Tongue (tissue), 2 donors: ENCODE measurements around the gene TSPYL2. TPM values are rescaled to one million over a fixed set of nuclear protein-coding genes. Genes with fewer than 3 reads are reported as not detected.

Source experiments
- DNase-seq: peaks from one replicate; pipeline ENCODE4 v3.0.0-alpha.2; 2015
- total RNA-seq: library from RNA; depleted of rRNA; stranded (reverse); fragments of >200 nt; gene quantifications from one replicate; pipeline ENCODE4 v1.2.3, GENCODE V29; 2014

The TSPYL2 gene
- 16.2 TPM for total RNA-seq

DNA sequence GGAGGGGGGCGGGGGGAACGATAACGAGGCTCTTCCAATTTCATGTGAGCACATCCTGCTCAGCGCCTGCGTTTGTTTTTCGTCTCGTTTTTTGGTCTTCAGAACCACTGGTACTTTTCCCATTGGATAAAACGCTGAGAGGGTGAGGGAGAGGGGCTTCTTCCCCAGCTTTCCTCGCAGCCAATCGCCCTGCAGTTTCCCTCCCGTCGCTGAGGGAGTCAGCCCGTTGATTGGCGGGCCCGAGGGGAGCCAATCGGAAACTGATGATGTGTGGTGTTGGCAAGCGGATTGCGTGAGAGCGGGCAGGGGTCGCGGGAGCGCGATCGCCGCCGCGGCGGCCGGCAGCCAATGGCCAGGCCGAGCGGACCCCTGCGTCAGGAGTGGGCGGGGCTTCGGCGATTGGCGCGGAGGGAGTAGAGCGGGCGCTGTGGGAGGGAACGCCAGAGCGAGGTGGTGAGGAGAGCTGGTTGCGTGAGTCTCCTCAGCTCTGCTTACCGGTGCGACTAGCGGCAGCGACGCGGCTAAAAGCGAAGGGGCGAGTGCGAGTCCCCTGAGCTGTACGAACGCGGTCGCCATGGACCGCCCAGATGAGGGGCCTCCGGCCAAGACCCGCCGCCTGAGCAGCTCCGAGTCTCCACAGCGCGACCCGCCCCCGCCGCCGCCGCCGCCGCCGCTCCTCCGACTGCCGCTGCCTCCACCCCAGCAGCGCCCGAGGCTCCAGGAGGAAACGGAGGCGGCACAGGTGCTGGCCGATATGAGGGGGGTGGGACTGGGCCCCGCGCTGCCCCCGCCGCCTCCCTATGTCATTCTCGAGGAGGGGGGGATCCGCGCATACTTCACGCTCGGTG, at the start of gene TSPYL2:
Gene TSPYL2 (plus strand): TSS at position 443 of the 848 bp plus-strand sequence. CDS start 132 bp downstream, at position 575.
- DNase-seq: peak; percentile 97

DNA sequence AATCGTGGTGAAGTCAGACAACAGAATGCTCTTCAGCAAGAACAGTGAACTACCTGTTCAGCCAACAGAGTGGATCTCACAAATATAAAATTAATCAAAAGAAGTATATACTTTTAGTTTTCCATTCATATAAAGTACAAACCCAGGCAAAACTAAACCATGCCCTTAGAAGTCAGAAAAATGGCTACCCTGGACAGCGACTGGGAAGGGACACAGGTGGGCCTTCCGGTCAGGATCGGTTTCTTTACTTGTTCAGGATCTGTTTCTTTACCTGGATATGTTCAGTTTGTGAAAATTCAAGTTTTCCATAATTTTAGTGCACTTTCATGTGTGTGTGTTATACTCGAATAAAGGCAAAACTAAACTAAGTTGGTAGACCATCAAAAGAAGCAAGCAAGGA, 46.0 kb upstream of the TSPYL2 start:
- no peak for DNase-seq

DNA sequence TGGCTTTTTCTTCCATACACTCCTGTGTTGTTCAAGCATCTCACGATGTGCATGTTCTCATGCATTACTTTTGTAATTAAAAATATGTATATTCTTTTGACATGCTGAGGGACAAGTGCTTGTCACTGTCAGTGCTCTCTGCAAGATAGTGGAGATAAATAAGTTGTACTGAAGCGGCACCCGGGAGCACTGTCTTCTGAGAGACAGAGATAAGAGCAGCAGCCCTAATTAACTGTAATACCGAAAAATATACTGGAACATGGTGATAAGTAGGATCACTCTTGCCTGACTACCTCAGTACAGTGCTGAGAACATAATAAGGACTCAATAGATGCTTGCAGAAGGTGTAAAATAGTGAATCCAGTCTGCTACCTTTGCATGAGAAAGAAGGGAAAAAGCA, 42.9 kb upstream of the TSPYL2 start:
- no peak for DNase-seq

DNA sequence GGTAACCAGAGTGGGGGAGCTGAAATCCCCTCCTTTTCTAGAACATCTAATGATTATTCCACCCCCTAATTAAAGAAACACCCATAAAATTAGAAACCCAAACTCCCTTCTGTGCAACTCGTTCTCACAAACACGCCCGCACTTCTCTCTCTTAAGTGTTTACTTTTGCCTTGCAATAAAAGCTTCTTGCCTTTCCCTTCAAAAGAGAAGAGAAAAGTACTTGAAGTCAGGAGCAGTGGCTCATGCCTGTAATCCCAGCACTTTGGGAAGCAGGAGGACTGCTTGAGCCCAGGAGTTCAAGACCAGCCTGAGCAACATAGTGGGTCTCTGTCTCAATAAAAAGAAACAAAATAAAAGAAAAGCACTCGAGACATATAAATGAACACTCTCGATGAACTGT, 37.2 kb upstream of the TSPYL2 start:
- no peak for DNase-seq

DNA sequence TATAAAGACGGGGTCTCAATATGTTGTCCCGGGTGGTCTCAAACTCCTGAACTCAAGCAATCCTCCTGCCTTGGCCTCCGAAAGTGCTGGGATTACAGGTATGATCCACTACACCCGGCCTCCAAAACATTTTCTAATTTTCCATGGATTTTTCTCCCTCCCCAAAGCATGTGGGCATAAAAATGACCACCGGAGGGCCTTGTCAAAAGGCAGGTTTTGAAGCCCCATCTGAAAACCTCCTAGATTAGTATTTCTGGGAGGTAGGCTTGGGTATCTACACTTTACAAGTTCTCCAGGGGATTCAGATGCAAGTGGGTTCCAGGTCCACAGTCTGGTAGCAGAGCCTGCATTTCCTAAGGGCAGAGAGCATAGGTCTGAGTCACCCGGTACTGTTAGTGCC, 34.9 kb upstream of the TSPYL2 start:
- DNase-seq: no peak

DNA sequence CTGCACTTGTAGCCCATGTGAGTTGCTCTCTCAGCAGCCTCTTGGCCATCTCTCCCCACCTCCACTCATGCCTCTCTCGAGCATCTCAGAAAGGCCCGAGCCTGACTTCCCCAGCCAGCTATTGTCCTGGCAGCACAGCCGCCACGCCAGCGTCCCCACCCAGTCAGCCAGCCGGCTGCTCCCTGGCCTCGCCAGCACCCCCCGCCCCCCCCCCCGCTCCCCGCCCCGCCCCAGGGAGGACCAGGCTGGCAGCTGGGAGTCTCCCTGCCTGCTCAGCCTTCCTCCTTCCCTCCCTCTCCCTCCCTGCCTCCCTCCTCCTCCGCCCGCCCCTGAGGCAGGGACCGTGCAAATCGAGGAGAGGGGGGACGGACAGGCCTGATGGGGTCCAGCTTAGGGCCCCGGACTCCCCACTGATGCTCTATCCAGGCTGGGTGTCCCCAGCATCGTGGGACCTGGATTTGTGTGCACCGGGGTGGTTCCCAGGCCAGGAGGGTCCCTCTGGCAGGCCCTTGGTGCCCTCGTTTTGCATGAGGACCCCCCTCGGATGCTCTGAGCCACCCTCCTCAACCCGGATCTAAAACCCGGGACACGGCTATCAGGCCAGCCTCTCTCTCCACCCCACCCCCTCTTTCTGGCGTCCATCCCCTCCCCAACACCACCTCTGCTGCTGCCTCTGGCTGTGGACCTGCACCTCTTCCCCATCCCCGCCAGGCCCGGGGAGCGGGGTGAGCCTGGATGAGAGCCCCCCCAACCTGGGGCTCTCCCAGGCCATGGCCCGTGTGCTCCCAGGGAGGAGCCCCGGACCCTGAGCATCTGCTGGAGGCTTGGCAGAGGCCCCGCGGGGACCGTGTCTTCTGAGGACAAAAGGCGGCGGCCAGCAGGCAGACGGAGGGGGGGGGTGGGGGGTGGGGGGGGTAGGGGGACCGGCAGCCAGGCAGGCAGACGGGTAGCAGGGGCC, 33.7 kb upstream of the TSPYL2 start, which contains the start of gene GPR173:
Gene GPR173 (plus strand): TSS at position 621 of the 958 bp plus-strand sequence. CDS start 27,833 bp downstream, outside the sequence.
- peak; percentile 77 for DNase-seq

DNA sequence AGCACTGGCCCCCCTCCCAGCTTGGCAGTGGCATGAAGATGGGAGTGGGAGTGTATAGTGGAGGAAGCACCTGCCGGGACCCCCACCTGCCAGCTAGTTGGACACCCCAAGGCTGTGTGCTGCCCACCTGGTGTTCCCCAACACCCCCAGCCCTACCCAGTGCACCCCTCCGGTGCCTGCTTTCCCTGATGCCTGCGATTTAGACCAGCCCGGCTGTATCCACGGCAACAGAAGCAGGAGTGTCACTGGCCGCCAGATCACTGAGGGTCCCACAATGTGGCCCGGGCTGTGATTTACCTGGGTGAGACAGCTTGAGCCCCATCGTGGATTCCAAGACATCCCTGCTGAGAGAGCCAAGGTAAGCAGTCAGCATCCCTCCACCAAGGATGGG, 33.0 kb upstream of the TSPYL2 start:
- no peak for DNase-seq

DNA sequence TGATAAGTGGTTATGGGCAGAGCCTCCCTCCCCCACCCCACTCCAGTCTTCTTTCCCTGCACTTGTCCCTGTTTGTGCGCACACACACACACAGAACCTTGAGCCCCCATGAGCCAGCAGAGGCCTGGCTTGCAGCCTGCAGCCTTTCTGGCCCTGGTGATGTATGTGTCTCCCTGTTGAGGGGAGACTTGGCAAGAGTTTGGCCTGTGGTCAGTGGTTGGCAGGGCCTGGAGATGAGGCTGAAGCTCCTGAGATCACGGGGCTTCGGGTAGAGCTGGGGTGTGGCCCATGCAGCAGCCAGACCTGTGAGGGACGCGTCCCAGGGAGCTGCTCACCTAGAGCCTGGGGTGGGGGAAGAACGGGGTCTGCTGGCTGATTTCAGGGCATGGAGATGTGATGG, 31.3 kb upstream of the TSPYL2 start:
- DNase-seq: no peak

DNA sequence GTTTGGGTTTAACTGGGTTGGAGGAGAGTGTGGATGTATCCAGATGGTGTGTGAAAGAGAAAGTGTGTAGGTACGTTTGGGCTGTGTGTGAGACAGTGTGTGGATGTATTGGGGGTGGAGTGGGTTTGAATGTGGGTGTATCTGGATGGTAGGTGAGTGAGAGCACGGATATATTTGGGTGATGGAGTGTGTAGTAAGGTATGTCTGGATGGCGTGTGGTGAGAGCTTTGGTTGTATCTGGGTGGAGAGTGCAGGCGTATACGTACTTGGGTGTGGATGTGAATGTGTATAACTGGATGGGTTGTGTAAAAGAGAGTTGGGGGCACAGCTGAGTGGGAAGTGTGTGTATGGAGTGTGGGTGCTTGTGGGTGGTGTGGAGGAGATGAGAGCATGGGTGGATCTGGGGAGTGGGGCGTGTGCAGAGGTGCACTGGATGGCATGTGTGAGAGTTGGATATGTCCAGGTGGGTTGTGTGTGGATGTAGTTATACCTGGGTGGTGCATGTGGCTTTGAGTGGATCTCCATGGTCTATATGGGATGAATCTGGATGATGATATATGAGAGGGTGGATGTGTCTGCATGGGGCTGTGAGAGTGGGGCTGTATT, 26.8 kb upstream of the TSPYL2 start:
- no peak for DNase-seq

DNA sequence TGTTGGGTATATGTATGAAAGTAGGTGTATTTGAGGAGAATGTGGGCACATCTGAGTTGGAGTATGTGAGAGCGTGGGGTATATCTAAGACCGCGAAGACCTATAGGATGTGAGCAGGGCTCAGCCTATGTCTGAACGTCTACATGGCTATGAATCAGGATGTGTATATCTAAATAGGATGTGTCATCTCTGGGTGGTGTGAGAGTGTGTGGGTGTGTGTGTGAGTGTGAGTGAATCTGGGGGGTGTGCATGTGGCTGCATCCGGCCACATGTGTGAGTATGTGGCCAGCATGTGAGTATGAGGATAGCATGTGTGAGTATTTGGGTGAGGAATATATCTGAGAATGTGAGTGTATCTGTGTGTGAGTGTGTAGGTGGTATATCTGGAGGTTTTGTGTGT, 25.9 kb upstream of the TSPYL2 start:
- no peak for DNase-seq

DNA sequence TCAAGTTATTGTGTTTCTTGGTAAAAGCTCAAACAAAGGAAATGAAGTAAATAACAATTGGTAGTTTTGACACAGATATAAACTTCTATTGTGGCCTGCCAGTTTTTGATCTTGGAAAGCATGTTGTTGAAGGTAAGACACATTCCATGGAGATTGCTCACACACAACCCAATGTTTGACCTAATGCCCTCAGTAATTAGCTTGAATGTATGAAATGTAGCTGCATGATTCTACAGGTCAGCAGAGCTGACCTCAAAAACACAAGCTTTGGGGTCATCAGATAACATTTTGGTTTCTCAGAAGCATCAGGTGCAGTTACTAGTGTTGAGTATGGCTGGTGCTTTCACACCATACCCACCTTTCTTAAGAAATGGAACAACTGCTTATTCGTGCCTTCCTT, 17.1 kb upstream of the TSPYL2 start:
- DNase-seq: no peak

DNA sequence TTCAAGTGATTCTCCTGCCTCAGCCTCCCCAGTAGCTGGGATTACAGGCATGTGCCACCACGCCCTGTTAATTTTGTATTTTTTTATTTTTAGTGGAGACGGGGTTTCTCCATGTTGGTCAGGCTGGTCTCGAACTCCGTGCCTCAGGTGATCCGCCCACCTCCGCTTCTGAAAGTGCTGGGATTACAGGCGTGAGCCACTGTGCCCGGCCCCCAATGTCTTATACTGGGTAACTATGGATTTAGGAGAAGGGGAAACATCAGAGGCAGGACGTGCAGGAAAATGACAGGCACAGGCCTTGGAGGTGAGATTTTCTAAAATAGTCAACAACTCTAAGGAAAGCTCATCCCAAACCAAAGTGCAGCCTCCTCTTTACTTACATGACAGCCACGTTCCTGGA, 11.1 kb upstream of the TSPYL2 start:
- no peak for DNase-seq

DNA sequence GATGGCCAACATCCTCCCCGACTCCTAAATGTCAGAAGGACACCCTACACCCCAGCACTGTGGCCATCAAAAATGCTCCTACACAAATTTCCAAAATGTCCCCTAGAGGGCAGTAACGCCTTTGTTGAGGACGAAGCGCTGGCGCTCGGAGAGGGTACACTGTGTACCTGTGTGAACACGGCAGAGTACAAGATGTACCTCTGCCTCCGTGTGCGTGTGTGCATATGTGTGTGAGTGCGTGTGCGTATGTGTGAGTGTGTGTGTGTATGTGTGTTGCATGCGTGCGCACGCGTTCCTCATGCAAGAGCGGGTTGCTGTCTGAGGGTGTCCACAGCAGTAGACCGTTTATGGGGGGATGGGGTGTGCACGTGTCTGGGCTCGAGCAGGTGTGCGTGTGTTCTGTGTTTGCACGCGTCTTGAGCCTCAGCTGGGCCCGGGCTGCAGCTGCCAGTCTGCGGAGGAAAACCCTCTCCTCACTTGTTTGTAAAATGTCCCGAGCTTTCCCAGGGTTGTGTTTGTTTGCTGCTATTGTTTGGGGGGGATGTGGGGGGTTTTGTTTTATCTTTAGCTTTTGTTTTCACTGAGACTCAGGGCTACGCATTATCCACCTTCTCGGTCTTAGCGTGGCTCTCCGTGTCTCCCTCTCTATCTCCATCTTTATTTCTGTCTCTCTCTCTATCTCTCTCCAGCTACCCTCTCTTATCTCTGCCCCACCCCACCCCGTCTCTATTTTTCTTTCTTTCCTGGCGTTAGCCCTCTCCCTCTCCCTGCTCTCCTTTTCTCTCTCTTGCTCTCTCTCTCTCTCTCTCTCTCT, 10.4 kb upstream of the TSPYL2 start:
- peak; percentile 82 for DNase-seq

DNA sequence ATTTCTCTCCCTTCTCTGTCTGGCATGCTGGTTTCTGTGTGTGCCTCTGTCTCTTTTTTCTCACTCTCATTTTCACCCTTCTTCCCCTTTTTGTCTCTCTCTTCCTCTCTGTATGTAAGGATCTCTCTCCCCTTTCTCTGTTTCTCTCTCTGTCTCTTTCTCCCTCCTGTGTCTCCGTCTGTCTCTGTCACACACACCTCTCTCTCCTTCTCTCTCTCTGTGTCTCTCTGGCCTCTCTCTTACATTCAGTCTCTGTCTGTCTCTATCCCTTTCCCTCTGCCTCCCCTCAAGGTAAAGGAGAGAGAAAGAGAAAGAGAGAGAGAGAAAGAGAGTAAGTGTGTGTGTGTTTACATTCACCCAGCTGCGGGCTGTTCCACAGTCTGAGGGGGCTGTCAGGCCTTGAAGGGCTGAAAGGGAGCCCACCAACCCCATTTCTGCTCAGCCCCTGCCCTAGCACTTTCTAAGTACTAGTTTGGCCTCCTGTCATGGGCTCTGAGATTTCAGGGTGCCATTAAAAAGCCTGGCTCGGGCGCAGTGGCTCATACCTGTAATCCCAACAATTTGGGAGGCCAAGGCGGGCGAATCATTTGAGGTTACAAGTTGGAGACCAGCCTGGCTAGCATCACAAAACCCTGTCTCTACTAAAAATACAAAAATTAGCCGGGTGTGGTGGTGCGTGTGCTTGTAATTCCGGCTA, 9.6 kb upstream of the TSPYL2 start:
- no peak for DNase-seq

DNA sequence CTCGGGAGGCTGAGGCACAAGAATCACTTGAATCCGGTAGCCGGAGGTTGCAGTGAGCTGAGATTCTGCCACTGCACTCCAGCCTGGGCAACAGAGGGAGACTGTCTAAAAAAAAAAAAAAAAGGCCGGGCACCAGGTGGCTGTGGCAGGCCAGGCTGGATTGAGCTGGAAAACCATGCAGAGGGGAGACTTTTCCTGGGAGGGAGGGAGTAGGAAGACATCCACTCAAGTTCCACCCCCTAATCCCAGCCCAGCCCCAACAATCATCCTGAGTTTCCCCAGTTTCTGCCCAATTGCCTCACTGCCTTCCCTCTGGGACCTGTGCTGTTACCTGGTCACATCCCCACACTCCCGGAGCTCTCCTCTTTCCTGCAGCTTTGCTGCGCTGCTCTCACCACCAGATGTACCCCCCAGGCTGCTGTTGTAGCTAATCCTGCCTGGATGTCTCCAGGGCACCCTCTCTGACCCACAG, 9.0 kb upstream of the TSPYL2 start:
- no peak for DNase-seq

DNA sequence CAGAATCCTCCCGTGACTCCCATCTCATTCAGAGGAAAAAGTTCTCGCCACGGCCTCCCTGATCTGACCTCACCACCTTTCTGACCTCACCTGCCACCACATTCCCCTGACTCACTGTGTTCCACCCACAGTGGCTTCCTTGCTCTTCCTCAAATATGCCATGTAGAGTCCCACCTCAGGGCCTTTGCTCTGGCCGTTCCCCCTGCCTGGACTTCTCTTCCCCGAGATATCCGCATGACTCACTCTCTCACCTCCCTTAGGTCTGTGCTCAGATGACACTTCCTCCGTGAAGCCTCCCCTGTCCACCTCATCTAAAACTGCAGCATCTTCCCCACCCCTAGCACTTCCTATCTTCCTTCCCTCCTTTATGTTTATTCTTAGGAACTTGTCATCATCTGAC, 7.2 kb upstream of the TSPYL2 start:
- no peak for DNase-seq

DNA sequence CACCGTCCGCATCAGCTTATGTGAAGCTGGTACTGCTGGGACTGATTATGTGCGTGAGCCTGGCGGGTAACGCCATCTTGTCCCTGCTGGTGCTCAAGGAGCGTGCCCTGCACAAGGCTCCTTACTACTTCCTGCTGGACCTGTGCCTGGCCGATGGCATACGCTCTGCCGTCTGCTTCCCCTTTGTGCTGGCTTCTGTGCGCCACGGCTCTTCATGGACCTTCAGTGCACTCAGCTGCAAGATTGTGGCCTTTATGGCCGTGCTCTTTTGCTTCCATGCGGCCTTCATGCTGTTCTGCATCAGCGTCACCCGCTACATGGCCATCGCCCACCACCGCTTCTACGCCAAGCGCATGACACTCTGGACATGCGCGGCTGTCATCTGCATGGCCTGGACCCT, 5.5 kb upstream of the TSPYL2 start:
- DNase-seq: no peak

DNA sequence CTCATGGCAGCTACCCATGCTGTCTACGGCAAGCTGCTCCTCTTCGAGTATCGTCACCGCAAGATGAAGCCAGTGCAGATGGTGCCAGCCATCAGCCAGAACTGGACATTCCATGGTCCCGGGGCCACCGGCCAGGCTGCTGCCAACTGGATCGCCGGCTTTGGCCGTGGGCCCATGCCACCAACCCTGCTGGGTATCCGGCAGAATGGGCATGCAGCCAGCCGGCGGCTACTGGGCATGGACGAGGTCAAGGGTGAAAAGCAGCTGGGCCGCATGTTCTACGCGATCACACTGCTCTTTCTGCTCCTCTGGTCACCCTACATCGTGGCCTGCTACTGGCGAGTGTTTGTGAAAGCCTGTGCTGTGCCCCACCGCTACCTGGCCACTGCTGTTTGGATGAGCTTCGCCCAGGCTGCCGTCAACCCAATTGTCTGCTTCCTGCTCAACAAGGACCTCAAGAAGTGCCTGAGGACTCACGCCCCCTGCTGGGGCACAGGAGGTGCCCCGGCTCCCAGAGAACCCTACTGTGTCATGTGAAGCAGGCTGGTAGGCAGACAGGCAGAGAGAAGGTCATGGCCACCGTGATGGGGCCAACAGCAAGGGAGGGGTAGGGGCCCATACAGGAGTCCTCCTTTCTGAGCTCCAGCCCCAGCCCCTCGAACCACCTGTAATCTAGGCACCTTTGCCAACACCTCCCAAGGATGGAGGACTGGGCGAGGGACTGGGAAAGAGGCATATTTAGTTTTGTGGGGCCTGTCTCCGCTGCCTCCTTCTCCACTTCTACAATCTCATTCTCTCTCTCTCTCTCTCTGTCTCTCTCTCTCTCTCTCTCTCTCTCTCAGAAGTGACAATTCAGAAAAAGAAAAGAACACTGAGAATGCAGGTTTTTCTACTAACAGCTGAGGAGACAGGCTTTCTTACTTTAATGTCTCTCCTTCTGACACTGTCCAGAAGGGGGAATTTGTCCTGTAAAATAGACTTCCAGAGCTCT, 4.7 kb upstream of the TSPYL2 start:
- DNase-seq: no peak

DNA sequence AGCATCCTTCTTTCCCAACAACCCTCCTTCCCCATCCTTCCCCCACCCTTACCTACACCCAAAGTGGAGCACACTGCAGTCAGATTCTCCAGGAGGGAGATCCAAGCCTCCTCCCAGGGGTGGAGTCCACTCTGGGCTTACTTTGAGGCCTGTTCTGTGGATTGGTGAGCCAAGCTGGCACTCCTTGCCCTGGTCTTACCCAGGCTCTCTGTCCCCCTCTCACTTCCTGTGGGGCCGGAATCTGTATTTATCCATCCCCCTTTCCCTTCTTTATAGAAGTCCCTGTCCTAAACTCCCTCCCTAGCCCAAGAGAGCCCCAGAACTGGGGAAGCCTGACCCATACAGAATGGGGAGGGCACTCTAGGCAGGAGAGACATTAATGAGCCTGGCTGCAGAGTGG, 3.2 kb upstream of the TSPYL2 start:
- no peak for DNase-seq
